PC-3 (cell line): ENCODE measurements around the gene DCTN3. TPM values are rescaled to one million over a fixed set of nuclear protein-coding genes. Genes with fewer than 3 reads are reported as not detected.

Experiments
- ATAC-seq: fragments of 200-7000 bp; cut with Tn5 transposase; 2 replicates; pipeline ENCODE4 v1.9.1; 2020; ENCODE audit warnings: mild to moderate bottlenecking, moderate library complexity
- BruUV-seq: library from RNA; stranded (reverse); fragments of 400-500 nt; replicated peaks from 2 replicates; lab custom pipeline; 2021; lab: Mats Ljungman, UMichigan
- CTCF ChIA-PET: fragments of 300-600 bp; sonication (Branson Sonifier 250); formaldehyde crosslinking; loops from one replicate; lab custom pipeline; 2022; ENCODE audit warnings: antibody characterized with exemption; lab: Charles Lee
- POLR2A ChIA-PET: fragments of 300-600 bp; sonication (Branson Sonifier 250); formaldehyde crosslinking; loops from one replicate; lab custom pipeline; 2022; ENCODE audit warnings: antibody characterized with exemption; ENCODE audit not compliant: unreplicated experiment; lab: Charles Lee
- DNase-seq: peaks from one replicate; pipeline ENCODE4 v3.0.0-alpha.2; 2015
- H2AFZ ChIP-seq: fragments of 300-600 bp; sonication (generic); 2 replicates; pipeline ENCODE4 v1.6.0; 2016; ENCODE audit warnings: antibody characterized with exemption, low read length
- H3F3A ChIP-seq: fragments of 300-600 bp; sonication (generic); one replicate; pipeline ENCODE4 v1.6.0; 2017; ENCODE audit warnings: antibody characterized with exemption, low read length, control low read depth, mild to moderate bottlenecking; ENCODE audit not compliant: unreplicated experiment
- H3K27ac ChIP-seq: fragments of 300-600 bp; sonication (generic); 2 replicates; pipeline ENCODE4 v1.5.1; 2016; ENCODE audit warnings: mild to moderate bottlenecking, low read length
- H3K27me3 ChIP-seq: fragments of 300-600 bp; sonication (generic); 2 replicates; pipeline ENCODE4 v1.6.1; 2016; ENCODE audit warnings: low read length, mixed read lengths
- H3K36me3 ChIP-seq: fragments of 300-600 bp; sonication (generic); 2 replicates; pipeline ENCODE4 v1.6.1; 2016; ENCODE audit warnings: low read depth, mixed run types, low read length, mixed read lengths
- H3K4me1 ChIP-seq: fragments of 300-600 bp; sonication (generic); 2 replicates; pipeline ENCODE4 v1.5.1; 2016; ENCODE audit warnings: low read length; ENCODE audit not compliant: insufficient read depth
- H3K4me2 ChIP-seq: fragments of 300-600 bp; sonication (generic); 2 replicates; pipeline ENCODE4 v1.6.0; 2016; ENCODE audit warnings: low read length
- H3K4me3 ChIP-seq: fragments of 300-600 bp; sonication (generic); 2 replicates; pipeline ENCODE4 v1.5.1; 2016; ENCODE audit warnings: mild to moderate bottlenecking, low read length, mixed read lengths
- H3K79me2 ChIP-seq: fragments of 300-600 bp; sonication (generic); 2 replicates; pipeline ENCODE4 v1.6.1; 2017; ENCODE audit warnings: low read length, mixed read lengths
- H3K9ac ChIP-seq: fragments of 300-600 bp; sonication (generic); 2 replicates; pipeline ENCODE4 v1.6.0; 2016; ENCODE audit warnings: mild to moderate bottlenecking, low read length
- H3K9me2 ChIP-seq: fragments of 300-600 bp; sonication (generic); replicated peaks from 2 replicates; pipeline ENCODE4 v1.6.1; 2016; ENCODE audit warnings: mixed run types, low read length, mixed read lengths
- H3K9me3 ChIP-seq: fragments of 300-600 bp; sonication (generic); 2 replicates; pipeline ENCODE4 v1.6.1; 2016; ENCODE audit warnings: low read length, mixed read lengths
- H4K20me1 ChIP-seq: fragments of 300-600 bp; sonication (generic); 2 replicates; pipeline ENCODE4 v1.6.1; 2016; ENCODE audit warnings: low read length, mixed read lengths
- EZH2 ChIP-seq: fragments of 300-600 bp; sonication (generic); IDR thresholded peaks from one replicate; pipeline ENCODE4 v1.6.1; 2017; ENCODE audit warnings: antibody characterized with exemption, mild to moderate bottlenecking, low read length; ENCODE audit not compliant: unreplicated experiment
- EZH2phosphoT487 ChIP-seq: fragments of 300-600 bp; sonication (generic); IDR thresholded peaks from 2 replicates; pipeline ENCODE4 v1.6.1; 2018; ENCODE audit warnings: mild to moderate bottlenecking, antibody characterized with exemption, low read length, borderline replicate concordance
- intact Hi-C: fragments of 100-400 bp; cut with micrococcal nuclease; formaldehyde crosslinking; loops from 2 replicates; pipeline ENCODE4 v1.9.0; 2023
- total RNA-seq: library from RNA; depleted of rRNA; stranded (reverse); fragments of >200 nt; gene quantifications from 2 replicates; pipeline ENCODE4 v1.2.3, GENCODE V29; 2014
- TF ChIP-seq, protein P1 (sequence below): fragments of 300-600 bp; sonication (generic); conservative IDR thresholded peaks from 2 replicates; pipeline ENCODE4 v1.5.1; 2017; ENCODE audit warnings: antibody characterized with exemption, low read depth, mild to moderate bottlenecking, low read length

Gene DCTN3
- total RNA-seq, 1 experiment from 2014 or later = 102 TPM

DNA sequence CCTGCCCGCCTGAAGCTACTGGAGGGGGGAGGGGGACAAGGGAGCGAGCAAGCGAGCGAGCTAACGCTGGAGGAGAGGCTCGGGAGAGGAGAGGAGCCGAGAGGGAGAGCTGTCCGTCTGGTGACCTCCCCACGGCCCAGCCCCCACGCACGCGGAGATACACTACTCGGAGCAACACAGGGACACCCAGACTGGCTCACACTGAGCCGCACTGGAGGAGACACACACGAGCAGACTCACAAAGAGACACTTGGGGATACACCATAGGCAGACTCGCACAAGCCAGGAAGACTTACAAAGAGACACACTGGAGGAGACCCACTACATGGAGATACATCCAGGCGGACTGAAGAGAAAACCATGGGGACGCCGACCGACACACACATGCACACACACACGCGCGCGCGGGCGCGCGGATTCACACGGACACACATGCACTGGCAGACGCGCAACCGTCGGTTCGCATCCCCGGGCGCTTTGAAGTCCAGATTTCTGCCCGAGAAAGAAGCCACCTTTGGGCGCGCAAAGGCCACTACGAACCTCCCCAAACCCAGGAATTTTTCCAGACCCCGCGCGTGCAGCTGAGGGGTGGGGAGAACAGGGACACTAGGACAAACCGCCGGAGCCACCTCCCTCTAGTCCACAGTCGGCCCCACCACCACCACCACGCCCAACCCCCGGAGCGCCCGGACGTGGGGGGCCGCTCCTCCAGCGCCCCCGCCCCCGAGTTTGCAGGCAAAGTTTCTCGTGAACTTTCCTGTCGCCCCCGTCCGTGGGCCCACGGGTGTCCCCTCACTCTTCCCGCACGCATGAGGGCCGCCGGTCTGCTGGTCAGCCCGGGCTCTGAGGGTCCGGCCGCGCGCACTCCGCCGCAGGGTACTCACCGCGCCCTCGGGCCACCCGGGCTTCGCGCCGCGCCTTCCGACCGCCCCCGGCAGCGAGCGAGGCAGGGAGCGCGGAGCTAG lies 31.3 kb downstream of the DCTN3 start:
- Histone ChIP-seq H3K36me3 (no peaks in the 10 kb centered on the region), H3K27ac (no peak overlapping the region), H3F3A (no peaks in the 10 kb centered on the region), H3K9me2 (no peaks in the 10 kb centered on the region), H3K4me2 (no peak overlapping the region), H4K20me1 (no peaks in the 10 kb centered on the region), H3K27me3 (peaks cover 55% of the 10 kb centered on the region), H3K9me3 (no peaks in the 10 kb centered on the region), H3K4me1 (no peaks in the 10 kb centered on the region), H2AFZ (no peak overlapping the region), H3K9ac (no peak overlapping the region), H3K79me2 (no peaks in the 10 kb centered on the region), H3K4me3 (no peak overlapping the region)
- ChIA-PET CTCF (no interaction called here), POLR2A (no interaction called here)
- TF ChIP-seq EZH2phosphoT487 (no peak), EZH2 (no peak)
- TF ChIP-seq, protein P1, sequence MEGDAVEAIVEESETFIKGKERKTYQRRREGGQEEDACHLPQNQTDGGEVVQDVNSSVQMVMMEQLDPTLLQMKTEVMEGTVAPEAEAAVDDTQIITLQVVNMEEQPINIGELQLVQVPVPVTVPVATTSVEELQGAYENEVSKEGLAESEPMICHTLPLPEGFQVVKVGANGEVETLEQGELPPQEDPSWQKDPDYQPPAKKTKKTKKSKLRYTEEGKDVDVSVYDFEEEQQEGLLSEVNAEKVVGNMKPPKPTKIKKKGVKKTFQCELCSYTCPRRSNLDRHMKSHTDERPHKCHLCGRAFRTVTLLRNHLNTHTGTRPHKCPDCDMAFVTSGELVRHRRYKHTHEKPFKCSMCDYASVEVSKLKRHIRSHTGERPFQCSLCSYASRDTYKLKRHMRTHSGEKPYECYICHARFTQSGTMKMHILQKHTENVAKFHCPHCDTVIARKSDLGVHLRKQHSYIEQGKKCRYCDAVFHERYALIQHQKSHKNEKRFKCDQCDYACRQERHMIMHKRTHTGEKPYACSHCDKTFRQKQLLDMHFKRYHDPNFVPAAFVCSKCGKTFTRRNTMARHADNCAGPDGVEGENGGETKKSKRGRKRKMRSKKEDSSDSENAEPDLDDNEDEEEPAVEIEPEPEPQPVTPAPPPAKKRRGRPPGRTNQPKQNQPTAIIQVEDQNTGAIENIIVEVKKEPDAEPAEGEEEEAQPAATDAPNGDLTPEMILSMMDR = no peak
- ATAC-seq (no peak), DNase-seq (no peak)
- intact Hi-C loops = no loop called here
- BruUV-seq = no TSS peak

DNA sequence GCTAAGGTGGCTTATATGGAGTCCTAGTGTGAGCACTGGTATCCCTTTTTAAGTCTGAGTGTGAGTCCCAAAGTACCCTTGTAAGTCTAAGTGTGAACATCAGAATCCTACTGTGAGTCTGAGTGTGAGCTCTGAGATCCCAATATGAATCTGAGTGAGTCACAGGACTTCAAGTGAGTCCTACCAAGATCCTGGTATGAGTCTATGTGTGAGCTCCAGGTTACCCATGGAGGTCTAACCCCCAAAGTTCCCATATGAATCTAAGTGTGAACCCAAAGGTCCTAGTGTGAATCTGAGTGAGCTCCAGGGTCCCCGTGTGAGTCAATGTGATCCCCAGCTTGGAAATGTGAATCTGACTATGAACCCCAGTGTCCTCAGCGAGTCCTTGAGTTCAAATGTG lies 33.0 kb downstream of the DCTN3 start:
- H3K27me3 ChIP-seq = peaks cover 45% of the 10 kb centered on the region
- ATAC-seq = no peak
- no TSS peak for BruUV-seq

More for the DNA sequence above, 33.0 kb downstream of the DCTN3 start:
- no peak overlapping the region for H3K4me2 ChIP-seq
- ChIA-PET POLR2A (no interaction called here), CTCF (interaction anchor here (1.1 kb wide), 1 partner anchor 184 kb away, joined by 4 read pairs; no protein-coding TSS in a partner anchor)
- H3K79me2 ChIP-seq = no peaks in the 10 kb centered on the region
- H3F3A ChIP-seq = no peaks in the 10 kb centered on the region
- no peak overlapping the region for H2AFZ ChIP-seq
- no peaks in the 10 kb centered on the region for H3K4me1 ChIP-seq
- no peaks in the 10 kb centered on the region for H3K9me3 ChIP-seq
- no peaks in the 10 kb centered on the region for H4K20me1 ChIP-seq
- H3K9me2 ChIP-seq = no peaks in the 10 kb centered on the region
- no peak overlapping the region for H3K4me3 ChIP-seq
- TF ChIP-seq, protein P1 = no peak
- TF ChIP-seq EZH2phosphoT487 (no peak), EZH2 (no peak)
- H3K36me3 ChIP-seq = no peaks in the 10 kb centered on the region
- intact Hi-C loops = no loop called here
- H3K9ac ChIP-seq = no peak overlapping the region
- H3K27ac ChIP-seq = no peak overlapping the region
- no peak for DNase-seq
